Adrenal gland (tissue), 5 donors: ENCODE data around the gene FRY.

Source experiments
- CTCF ChIP-seq, 6 experiments: fragments of 450-650 bp in 4 of 6; fragments of 200-600 bp in 2 of 6; sonication (generic) in 1 of 6; IDR thresholded peaks; 1 replicate in 5 of 6; 2 replicates in 1 of 6; pipeline versions ENCODE4 v1.5.1 to v1.8.0; 2016 to 2021; ENCODE audit warnings: antibody characterized with exemption in 6 of 6, mild to moderate bottlenecking in 2 of 6, moderate library complexity in 1 of 6
- POLR2A ChIP-seq, 2 donors: fragments of 450-650 bp; IDR thresholded peaks; one replicate each; pipeline ENCODE4 v1.6.1; 2017; ENCODE audit warnings: antibody characterized with exemption in 2 of 2, mild to moderate bottlenecking in 2 of 2, moderate library complexity in 1 of 2
- donor health status: DM: no; HTN: no; CAD: no.

- TF ChIP-seq POLR2A (IDR thresholded peaks at IDR 0.05), result no peak
- no peak for TF ChIP-seq CTCF (IDR thresholded peaks at IDR 0.05)
Measured at GRCh38 chr13:32047793-32048192, 16.2 kb downstream of the FRY start.
